T-helper 2 cell (primary cell): ENCODE data around the gene FAM20C.

Experiments
- DNase-seq, 5 experiments: peaks; one replicate each; pipeline versions ENCODE4 v3.0.0 to v3.0.0-alpha.2; 2012 to 2022

FAM20C gene

DNA sequence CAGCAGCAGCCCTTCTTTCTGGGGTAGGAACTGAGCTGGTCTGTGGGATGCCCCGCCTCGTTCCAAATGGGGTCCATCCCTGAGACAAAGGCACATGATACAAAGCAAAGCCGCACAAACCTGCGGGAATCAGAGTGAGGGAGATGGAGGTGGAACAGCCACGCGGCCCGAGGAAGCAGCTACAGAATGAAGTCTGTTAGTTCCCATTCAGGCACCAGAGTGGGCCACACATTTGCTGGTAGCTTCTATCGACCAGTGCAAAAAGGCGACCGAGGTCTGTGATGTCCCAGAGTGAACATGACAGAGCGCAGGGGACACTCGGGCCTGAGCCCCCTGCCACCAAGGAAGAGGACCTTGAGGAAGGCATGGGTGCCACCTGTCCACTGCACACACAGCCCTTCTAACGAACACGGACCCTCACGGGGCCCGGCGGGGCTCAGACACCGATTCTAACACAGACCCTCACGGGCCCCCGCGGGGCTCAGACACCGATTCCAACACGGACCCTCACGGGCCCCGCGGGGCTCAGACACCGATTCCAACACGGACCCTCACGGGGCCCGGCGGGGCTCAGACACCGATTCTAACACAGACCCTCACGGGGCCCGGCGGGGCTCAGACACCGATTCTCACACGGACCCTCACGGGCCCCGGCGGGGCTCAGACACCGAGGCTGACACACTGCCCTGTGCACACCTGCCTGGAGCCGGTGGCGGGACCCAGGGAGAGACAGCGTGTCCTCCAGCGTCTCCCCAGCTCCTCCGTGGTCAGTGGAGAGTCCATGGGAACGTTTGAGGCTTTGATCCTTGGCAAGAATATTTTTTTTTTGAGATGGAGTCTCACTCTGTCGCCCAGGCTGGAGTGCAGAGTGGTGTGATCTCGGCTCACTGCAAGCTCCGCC, 32.8 kb upstream of the FAM20C start:
- no peak for DNase-seq

DNA sequence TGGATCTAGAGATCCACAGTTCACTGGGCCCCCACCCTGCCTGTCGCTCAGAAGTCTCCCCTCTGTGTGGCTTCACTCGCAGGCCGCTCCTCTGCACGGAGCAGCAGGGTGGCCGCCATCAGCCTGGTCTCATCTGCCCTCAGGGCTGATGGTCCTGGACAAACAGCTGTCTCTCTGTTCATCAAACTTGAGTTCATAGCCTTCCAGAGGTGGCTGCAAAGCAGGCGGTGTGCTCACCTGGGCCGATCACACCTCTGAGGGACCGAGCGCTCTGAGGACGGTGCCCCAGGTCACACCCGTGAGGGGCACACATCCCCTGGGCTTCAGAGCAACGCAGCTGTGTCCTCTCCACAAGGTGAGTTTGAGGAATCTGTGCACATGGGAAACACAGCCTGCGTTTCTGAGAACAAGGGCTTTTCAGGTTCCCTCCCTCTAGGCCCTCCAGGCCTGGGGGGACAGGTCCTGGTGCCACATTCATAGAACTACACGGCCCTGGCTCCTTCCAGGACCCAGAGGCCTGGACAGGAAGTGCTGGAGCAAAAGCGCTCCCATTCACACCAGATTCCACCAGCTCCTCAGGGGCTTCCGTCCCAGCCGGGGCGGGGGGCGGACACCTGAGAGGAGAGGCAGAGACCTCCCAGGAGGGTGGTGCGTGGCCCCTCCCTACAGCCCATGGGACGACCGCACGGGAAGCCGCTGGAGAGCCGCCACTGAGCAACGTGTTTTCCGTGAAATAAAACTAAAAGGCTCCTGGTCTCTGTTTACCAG, 31.2 kb upstream of the FAM20C start:
- DNase-seq, result no peak

DNA sequence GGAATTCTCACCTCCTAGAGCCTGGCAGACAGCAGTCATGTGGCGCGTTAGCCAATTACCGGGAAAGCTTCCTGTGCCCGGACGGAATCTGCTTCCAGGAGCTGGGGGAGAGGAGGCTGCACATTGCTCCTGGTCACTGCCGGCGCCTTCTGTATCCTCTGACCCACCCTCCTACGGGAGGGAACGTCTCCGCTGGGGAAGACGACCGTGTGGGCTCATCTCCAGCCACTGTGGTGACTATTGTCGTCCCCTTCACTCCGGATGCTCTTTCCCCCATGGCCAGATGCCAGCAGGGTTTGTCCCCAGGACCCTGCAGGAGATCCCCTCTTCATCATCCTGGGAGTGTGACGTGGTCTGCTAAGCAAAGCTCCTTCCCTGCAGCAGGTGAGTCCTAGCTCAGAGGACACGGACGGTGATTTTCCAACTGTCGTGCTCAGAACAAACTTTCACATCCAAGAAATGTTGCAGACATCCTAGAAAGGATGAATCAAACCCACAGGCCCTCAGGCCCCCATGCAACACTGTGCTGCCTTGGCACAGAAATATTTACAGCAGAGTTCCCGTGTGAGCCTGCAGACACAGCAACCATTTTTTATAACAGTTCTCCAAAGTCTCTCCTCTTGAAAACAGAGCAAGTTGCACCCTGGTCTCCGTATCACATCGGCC, 29.6 kb upstream of the FAM20C start:
- DNase-seq, result no peak

DNA sequence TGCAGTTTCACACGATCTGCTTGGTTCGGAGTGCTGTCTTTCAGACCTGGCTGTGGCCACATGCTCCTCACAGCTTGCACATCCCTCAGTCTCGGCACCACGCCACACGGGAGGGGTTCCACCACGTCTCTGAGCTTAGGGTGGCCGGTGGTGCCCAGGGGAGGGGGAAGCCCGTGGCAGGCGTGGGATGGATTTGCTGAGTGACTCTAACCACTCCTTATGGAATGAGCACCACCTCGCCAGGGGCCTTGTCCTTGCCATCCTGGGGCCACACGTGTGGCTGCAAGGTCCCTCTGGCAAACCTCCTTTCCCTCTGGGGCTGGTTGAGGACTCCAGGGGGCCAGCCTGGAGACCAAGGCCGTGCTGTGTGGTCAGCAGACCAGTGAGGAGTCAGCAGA, 29.1 kb upstream of the FAM20C start:
- DNase-seq, result no peak

DNA sequence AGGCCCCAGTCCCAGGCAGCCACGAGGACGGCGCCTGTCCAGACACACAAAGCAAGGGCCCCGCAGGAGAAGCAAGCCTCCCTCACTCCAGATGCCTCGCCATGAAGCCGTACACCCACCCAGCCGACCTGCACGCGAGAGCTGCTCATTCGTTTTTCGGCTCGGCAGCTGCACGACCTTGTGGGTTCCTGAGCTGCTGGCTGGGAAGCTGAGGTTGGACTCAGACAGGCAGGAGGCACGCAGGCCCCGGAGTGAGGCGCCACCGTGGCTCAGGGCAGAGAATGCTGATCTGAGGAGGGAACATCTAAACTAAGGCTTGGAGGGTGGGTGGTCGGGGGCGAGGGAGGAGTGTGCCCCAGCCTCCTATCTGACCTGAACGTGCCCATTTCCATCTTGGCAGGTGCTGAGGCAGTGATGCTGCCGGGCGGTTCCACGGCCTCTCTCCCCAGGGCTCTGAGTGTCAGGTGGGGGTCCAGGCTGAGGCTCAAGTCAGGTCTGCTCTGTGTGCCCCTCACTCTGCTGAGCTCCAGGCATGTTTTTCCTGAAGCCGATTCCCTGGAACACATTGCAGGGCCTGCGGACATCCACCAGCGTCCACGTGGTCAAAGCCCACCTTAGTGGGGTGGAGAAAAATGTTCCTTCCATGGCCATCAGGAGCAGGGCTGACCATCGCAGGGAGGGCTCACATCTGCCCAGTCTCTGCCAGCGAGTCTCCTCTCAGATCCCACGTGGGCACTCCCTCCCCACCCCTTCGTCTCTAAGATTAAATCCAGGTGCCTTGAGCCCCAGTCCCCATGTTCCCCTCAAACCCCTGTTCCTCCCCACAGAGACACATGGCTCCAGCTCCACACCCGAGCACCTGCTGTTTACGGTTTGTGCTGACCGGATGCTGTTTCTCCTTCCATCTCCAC, 28.1 kb upstream of the FAM20C start:
- DNase-seq, result peak in 1 of 5 experiments; percentile 8

DNA sequence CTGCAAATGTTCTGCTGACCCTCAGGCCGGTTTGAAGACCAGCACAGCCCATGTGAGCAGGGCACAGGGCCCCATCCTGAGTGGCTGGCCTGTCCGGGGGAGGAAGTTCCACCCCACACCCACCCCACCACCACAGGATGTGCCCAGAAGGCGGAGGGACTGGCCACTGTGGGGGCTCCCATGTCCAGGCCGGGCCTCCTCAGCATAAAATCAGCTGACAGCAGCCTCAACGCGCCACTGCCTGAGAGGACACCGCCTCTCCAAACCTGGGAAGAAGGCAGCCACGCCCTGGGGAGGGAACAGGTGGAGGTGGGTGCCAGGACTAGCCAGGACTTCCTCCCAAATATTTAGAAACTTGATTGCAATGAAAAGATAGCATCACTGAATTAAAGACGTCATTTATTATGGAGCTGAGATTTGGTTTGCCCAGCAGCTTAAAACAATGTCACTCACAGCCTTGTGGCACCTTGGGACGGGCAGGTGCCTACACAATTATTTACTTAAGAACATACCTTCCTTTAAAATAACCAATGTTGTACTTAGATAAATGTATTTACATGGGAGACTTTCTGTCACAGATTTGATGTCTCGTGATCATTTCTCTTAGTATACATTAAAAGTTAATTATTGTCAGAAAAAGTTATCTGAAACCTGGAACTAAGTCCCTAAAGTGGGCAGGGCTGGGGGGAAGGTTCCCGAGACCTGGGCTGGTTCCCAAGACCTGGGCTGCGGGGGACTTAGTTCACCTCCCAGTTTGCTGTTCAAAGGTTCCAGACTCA, 27.3 kb upstream of the FAM20C start:
- no peak for DNase-seq

DNA sequence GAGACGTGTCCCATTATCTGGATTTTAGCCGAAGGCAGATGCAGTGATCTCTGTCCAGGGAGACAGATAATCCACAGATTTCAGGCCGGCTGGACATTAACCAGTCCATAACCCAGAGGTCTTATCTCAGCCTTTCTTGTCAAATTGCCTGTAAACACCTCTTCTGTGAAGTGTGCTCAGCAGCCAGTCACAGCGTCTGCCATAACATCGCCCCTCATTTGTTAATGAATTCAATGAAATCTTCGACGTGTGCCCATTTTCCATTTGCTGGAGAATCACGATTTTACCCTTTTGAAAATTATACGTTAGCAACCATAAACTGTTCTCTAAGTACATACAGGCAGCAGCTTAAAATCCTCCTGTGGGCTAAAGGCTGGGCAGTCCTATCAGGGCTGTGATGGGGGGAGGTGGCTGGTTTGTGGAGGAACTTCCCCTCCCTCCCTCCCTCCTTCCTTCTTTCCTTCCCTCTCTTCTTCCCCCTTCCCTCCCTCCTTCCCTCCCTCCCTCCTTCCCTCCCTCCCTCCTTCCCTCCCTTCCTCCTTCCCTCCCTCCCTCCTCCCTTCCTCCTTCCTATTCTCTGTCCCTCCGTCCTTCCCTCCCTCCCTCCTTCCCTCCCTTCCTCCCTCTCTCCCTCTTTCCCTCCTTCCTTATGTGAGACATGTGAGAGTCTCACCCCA, 26.6 kb upstream of the FAM20C start:
- no peak for DNase-seq

DNA sequence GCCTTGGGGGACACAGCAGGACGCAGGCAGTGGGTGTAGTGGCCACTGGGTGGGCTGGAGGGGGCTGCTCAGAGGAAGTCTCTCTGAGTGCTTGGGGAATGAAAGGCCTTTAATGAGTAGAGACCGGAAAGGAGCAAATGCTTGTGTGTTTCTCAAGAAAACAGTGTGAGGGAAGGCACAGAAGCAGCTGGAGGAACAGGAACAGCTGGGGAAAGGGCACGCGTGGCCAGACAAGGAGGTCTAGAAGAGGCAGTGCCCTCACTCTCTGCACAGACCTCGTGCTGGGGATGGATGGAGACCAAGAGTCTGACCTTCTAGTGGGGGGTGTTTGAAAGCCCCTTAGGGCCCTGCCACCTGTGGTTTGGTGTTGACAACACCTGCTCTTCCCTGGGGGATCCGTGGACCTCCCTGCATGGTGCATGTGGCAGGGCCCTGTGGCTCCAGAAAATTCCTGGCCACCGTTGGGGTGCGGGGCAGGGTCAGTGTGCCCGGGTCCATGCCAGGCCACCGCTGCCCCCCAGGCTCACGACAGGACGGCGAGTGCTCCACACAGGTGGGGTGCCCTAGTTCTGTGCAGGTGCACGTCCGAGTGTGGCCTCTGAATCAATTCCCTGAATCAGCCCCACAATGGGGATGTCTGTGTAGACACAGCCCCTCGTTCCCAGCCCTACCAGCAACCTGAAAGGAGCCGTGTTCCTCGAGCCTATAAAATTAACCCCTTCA, 25.9 kb upstream of the FAM20C start:
- no peak for DNase-seq

DNA sequence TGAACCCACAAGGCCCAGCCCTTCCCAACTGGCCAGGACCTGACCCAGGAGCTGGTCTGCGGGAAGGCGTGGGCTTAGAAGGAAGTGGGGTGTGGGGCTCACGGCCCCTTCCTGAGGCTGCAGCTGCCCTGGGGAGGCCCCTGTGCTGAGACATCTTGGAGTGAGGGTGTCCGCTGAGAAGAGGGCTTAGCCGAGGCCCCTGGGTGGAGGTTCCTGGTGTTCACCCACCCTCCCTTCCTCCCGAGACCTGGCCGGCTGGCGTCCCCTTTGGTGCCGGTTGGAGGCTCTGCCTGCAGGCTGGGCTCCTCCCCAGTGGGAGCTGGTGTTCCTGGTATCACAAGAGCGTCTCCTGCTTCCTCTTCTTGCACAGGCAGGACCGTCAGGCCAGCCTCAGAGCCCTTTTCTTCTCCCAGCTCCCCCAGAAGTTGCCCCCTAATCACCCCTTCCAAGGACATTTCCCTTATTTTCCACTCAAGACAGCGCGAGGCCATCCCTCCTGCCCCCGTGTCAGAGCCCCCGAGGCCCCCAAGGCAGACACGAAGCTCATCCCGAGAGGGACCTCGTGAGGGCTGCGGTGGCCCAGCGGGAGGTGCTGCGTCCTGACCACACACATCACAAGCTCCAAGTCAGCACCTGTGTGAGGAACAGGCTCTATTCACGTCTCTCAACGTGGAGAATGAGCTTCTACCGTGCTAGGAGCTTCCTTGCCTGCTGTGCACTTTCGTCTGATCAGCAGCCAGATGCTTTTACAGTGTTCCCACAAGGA, 25.1 kb upstream of the FAM20C start:
- no peak for DNase-seq

DNA sequence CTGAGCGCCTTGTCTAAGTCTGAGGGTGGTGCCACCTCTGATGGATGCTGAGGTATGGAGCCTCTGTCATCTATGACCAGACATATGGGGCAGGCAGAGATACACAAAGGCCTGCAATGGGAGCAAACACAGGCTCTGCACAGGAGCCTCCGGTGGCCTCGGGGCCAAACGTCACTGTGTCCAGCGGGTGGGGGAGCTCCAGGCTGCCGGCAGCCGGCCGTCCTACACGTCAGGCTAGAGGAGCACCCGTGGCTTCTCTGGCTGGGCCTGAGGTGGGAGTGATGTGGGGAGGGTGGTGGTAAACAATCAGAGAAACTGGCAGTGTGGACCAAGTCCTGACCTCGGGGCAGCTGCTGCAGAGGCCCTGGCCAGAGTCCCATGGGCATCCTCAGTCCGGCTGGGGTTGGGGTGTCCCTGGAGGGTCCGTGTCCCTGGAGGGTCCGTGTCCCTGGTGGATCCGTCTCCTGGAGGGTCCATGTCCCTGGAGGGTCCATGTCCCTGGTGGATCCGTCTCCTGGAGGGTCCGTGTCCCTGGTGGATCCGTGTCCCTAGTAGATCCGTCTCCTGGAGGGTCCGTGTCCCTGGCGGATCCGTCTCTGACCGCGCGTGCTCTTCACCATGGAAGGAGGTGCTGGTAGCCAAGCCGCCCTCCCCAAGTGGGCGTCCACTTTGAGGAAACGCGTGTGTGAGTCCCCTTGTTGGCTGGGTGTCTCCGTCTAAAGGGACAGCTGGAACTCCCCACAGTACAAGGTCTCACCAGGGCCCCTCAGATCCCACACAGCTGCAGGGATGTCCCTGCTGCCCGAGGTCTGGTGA, 24.2 kb upstream of the FAM20C start:
- DNase-seq, result no peak

DNA sequence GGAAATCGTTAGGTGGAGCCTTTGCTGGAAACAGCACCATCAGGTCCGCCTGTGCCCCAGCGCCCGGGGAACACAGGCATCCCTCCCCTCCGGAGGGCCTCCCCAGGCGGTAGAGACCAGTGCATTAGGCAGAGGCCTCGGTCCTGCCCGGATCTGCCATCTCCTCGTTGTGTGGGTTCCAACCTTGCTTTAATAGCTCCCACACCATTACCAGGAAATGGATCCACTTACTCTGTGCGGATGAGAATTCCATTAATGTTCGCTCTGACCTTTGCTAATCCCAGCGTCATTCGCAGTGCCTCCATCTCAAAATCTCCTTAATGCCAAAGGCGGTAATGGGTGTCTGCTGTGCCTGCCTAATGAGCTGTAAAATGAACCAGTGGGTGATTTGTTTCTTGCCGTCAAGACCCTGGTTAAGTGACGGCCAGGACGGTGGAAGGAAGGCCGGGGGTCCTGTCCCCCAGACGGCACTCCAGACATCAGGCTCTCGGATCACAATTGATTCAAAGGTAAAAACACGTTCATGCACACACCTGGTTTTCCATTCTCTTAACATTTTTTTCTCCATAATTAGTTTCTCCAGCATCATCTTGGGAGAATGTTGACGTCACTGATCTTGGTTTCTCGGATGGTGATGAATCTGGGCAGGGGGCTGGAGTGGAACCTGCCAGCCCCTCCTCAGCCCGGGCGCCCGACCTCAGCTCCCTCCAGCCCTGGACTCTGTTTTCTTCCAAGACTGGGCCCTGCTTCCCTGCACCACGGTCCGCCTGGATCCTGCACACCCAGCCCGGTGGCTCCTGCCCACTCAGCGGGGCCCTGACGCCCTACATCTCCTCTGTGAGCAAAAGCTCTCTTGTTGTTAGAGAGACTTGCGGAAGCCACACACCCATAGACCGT, 22.8 kb upstream of the FAM20C start:
- DNase-seq, result no peak

DNA sequence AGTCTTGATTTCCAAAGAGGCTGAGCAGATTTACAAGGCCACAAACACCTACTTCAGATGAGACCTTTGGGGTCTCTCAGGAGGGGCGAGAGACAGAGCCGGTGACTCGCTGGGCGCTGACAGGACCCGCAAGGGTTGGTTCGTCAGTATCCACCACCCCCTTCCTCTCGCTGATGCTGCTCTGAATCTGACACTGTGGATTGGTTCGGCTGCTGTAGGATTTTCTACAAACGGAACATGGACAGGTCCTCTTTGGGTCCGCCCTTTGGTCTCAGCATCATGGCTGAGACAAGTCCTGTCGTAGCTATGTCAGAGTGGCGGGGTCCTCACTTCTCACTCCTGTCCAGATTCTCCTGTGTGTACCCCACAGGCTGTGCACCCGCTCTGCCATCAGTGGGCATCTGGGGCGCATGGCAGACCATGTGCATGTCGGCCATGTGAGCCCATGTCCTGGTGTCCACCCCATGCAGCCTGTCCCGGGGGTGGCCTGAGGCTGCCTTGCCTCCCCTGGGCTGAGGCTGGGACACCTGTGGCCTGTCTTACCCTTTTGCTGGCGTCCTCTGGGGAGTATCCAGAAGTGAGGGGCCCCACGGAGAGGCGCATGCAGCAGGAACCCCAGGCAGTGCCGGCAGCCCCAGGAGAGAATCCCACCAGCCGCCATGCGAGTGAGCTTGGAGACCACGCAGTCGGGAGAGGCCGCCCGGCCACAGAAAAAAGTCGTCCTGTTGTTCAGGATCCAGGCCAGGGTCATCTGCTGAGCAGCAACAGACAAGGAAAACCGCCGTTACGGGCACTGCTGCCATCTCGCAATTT, 21.6 kb upstream of the FAM20C start:
- no peak for DNase-seq

DNA sequence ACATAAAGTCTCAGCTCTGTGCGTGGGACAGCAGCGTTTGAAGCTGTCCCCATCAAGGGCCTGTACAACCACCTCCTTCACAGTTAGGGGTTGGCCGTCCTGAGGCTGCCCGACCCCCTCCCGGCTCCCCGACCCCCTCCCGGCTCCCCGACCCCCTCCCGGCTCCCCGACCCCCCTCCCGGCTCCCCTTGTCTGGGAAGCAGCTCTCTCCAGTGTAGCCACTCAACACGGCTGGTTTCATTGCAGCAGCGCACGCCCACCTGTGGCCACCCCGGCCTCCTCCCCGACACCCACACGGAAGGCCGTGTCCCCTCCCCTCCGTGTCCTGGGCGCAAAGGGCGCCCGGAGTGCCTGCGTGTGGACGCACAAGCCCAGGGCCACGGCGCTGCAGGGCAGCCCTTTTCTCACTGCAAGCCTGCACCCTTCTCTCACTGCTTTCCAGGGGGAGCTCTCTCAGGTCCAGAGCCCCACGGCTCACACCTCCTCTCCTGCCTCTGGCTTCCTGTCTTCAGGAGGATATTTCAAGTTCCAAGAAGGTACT, 20.9 kb upstream of the FAM20C start:
- no peak for DNase-seq

DNA sequence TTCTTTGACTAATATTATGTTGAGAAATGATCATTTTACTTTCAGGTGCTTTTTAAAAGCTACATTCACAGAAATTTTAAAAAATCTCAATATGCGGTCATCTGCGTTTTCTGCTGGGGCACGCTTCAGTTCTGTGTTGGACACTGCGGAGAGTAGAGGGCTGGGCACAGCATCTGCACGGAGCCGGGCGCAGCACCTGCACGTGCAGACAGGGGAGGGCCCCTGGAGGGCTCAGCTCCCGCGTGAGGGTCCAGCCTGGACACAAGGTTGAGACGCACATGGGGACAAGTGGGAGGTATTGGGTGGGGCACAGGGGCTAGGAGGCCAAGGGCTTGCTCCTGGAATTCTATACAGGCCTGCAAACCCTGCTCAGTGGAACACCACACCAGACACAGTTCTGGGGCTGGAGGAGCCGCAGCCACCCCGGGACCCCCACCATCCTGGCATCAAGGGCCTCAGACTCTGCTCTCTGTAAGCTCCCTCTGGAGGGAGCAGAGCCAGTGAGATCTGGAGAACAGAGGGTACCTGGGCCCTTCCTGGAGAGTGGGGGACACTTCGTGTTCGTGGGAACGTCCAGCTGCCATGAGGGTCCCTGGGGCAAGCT, 20.4 kb upstream of the FAM20C start:
- no peak for DNase-seq

DNA sequence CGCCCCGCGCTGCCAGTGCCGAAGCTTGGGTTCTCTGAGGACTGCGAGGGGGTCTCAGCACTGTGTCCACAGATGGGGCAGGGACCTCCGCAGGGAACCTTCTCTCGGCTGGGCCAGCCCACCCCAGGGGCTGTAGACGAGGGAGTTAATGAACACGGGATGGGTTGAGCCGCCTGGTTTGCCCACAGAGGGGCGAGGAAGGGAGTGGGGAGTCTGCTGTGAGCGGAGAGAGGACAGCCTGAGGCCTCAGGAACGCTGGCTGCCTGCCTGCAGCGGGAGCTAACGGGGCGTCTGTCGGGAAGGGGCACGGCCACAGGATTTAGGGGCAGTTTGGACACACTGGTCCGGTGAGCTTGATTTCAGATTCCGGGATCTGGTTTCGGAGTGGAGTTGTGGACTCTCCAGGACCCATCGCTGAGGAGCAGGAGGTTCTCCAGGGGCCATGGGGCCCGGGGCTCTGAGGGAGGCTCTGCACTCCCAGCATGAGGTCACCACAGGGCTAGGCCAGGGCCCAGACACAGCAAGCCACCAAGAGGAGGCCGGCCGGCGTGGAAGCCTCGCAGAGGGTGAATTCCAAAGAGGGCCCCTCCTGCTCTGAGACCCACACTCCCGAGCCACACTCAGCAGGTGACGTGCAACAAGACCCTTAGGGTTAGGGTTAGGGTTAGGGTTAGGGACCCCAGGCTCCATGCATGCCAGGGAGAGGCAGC, 19.0 kb upstream of the FAM20C start:
- DNase-seq, result no peak
